GM19468 (cell line): ENCODE data around the gene VAPA.

ENCODE experiments used
- ATAC-seq: cut with Tn5 transposase; IDR thresholded peaks from one replicate; pipeline ENCODE4 v1.9.1; 2021; ENCODE audit warnings: mild to moderate bottlenecking, moderate library complexity, moderate number of reproducible peaks; ENCODE audit not compliant: unreplicated experiment; ENCODE audit errors: extremely low read depth

Gene VAPA

GRCh38 chr18:9993521-9994025 lies 79.8 kb downstream of the VAPA start:
- no peak for ATAC-seq

GRCh38 chr18:9994026-9994570 lies 80.3 kb downstream of the VAPA start:
- no peak for ATAC-seq

GRCh38 chr18:9994701-9995235 lies 81.0 kb downstream of the VAPA start:
- ATAC-seq = no peak

GRCh38 chr18:9995631-9996030 lies 81.8 kb downstream of the VAPA start:
- no peak for ATAC-seq

- no peak for ATAC-seq
These were observed 82.3 kb downstream of the VAPA start for GRCh38 chr18:9996094-9996493.

GRCh38 chr18:9997711-9998110 lies 83.9 kb downstream of the VAPA start:
- ATAC-seq = no peak

GRCh38 chr18:9998330-9998729 lies 84.5 kb downstream of the VAPA start:
- no peak for ATAC-seq

GRCh38 chr18:10002280-10002679 lies 88.5 kb downstream of the VAPA start:
- no peak for ATAC-seq

GRCh38 chr18:10003281-10003680 lies 89.5 kb downstream of the VAPA start:
- no peak for ATAC-seq

- no peak for ATAC-seq
These were observed 90.0 kb downstream of the VAPA start for GRCh38 chr18:10003866-10004265.

- no peak for ATAC-seq
These were observed 92.6 kb downstream of the VAPA start for GRCh38 chr18:10006311-10006893.

- no peak for ATAC-seq
These were observed 94.3 kb downstream of the VAPA start for GRCh38 chr18:10008006-10008647.
